Right lobe of liver (tissue), 4 donors: ENCODE data around the gene CDHR1.

Source experiments
- CTCF ChIP-seq, 4 donors: fragments of 200-600 bp in 3 of 4; fragments of 450-650 bp in 1 of 4; IDR thresholded peaks; one replicate each; pipeline versions ENCODE4 v1.5.1 to v1.8.0; 2016 to 2022; ENCODE audit warnings: antibody characterized with exemption in 4 of 4, mild to moderate bottlenecking in 2 of 4
- POLR2A ChIP-seq: fragments of 450-650 bp; IDR thresholded peaks from one replicate; pipeline ENCODE4 v1.6.1; 2017; ENCODE audit warnings: antibody characterized with exemption, mild to moderate bottlenecking
- donor health status: DM: no; HTN: no; CAD: no.
- donor health status: DM: no; HTN: no; CAD: no.
- donor health status: DM: no; HTN: yes; CAD: no.

GRCh38 chr10:84202349-84202748 lies 8.0 kb downstream of the CDHR1 start:
- TF ChIP-seq CTCF (IDR thresholded peaks at IDR 0.05) (no peak), POLR2A (no peak)
